ENCODE results near the gene BRME1.

DNA sequence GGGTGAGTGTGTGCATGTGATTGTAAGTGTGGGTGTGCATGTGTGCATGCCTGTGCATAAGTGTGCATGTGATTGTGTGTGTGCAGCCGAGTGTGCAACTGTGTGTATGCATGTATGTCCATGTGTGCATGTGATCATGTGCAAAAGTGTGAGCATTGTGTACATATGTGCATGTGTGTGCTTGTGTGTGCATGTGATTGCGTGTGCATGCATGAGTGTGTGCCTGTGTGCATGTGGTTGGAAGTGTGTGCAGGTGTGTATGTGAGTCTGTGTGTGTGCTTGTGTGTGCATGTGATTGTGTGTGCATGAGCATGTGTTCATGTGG is 28.8 kb upstream of the BRME1 start:
- TF ChIP-seq POLR2A (IDR thresholded peaks at IDR 0.05): no peak
- no peak for TF ChIP-seq CTCF (IDR thresholded peaks at IDR 0.05)
- TF ChIP-seq EP300 (IDR thresholded peaks at IDR 0.05): no peak
